GM21737 (cell line): ENCODE measurements around the gene CERS6.
"Not testable (repeated sequence)": the region's sequence is repeated elsewhere in the genome, so short reads cannot be mapped to it uniquely, and the experiment has no call there.

Experiments
- ATAC-seq: cut with Tn5 transposase; IDR thresholded peaks from one replicate; pipeline ENCODE4 v1.9.1; 2021; ENCODE audit warnings: mild to moderate bottlenecking, moderate library complexity; ENCODE audit not compliant: unreplicated experiment

The CERS6 gene

GRCh38 chr2:168496906-168497305 lies 40.8 kb downstream of the CERS6 start:
- ATAC-seq: no peak

DNA sequence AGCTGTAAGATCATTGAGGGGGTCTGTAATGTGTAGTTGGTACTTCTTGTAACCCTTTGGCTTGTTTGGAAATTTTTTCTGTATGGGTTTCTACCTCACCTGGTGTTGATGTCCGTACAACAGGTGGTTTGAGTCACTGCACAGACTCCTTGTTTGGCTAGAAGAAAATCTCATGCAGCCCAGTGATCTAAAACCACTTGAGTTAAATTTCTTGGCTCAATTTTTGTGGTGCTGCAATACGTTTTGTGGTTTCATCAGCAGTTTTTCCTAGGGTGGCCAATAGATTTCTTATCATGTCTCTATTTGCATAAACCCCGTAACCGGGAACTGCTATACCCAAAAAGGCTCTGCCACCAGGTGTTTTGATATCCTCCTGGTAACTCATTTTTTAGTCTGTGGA lies 43.4 kb downstream of the CERS6 start:
- no peak for ATAC-seq

DNA sequence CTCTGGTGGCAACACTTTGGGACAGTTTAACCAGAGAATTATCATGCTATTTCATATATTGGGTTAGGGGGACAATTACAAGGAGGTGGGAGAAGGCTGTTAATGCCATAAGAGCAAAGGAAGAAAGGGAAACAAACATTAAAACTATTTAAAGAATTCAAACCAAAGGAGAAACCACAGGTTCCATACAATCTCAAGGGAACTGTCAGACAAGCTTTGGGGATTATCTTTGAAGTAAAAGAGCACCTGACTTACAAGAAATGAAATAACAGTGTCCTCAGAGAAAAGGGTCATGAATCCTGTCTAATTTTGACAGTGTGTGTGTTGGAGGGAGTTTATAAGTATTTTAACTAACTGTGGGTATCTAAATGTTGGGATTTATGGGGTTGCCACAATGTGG lies 44.4 kb downstream of the CERS6 start:
- no peak for ATAC-seq

- ATAC-seq: no peak
These were observed 45.5 kb downstream of the CERS6 start for GRCh38 chr2:168501466-168502065.

DNA sequence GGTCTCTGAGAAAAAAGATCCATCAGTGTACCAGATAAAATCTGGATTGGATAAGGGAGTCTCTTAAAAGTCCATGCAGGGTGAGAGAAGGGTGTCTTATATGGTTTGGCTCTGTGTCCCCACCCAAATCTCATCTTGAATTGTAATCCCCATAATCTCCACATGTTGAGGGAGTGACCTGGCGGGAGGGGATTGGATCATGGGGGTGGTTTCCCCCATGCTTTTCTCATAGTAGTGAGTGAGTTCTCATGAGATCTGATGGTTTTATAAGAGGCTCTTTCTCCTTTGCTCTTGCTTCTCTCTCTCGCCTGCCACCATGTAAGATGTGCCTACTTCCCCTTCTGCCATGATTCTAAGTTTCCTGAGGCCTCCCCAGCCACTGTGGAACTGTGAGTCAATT lies 46.8 kb downstream of the CERS6 start:
- ATAC-seq: not testable (repeated sequence)

- no peak for ATAC-seq
These were observed 47.8 kb downstream of the CERS6 start for GRCh38 chr2:168503901-168504300.

GRCh38 chr2:168504323-168504722 lies 48.3 kb downstream of the CERS6 start:
- ATAC-seq: no peak

GRCh38 chr2:168510125-168510756 lies 54.2 kb downstream of the CERS6 start:
- no peak for ATAC-seq

- ATAC-seq: no peak
These were observed 58.6 kb downstream of the CERS6 start for GRCh38 chr2:168514692-168515091.

DNA sequence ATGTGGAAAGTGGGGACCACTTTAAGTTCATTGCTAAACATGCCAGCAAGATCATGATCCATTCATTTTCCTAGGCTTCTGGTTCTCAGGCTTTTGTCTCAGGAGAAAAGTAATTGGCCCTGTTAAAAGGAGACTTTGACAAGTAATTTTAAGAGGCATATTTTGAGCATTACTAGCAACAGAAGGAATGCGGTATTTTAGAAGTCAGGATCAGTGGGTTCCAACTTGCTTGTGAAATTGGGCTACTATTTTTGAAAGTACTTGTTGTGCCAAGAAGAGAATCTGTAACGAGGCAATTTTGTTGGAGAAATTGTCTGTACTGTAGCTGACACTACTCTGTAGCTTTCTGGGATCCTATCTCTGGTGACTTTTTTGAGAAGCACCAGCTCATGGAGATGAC lies 59.4 kb downstream of the CERS6 start:
- ATAC-seq: no peak

- ATAC-seq: no peak
These were observed 61.7 kb downstream of the CERS6 start for GRCh38 chr2:168517816-168518215.

- no peak for ATAC-seq
These were observed 62.5 kb downstream of the CERS6 start for GRCh38 chr2:168518555-168519066.

- ATAC-seq: no peak
These were observed 63.6 kb downstream of the CERS6 start for GRCh38 chr2:168519534-168520308.

GRCh38 chr2:168521053-168521741 lies 65.1 kb downstream of the CERS6 start:
- no peak for ATAC-seq

GRCh38 chr2:168522446-168522845 lies 66.4 kb downstream of the CERS6 start:
- ATAC-seq: no peak

GRCh38 chr2:168524005-168524404 lies 67.9 kb downstream of the CERS6 start:
- no peak for ATAC-seq

GRCh38 chr2:168525020-168525419 lies 68.9 kb downstream of the CERS6 start:
- no peak for ATAC-seq

GRCh38 chr2:168525716-168526446 lies 69.8 kb downstream of the CERS6 start:
- no peak for ATAC-seq

GRCh38 chr2:168526641-168527040 lies 70.6 kb downstream of the CERS6 start:
- no peak for ATAC-seq

GRCh38 chr2:168528016-168528415 lies 71.9 kb downstream of the CERS6 start:
- ATAC-seq: no peak

DNA sequence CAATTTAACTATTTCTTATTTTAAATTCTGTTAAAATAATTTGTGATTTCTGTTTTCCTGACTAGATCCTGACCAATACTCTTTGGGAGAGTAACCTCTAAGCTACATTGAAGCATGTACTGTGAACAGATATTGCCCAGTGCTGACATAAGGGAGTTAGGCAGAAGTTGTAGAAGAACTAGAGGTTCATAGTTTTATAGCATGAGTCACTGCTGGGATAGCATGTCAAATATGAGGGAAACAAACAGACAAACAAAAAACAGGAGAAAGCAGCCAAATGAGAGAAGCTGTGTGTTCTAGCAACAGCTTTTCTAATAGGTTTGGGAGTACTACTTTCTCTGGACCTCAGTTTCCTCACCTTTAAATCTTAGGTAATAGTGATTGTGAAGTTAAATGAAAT lies 72.4 kb downstream of the CERS6 start:
- ATAC-seq: no peak
